Activated naive CD4-positive, alpha-beta T cell treated with anti-CD3 and anti-CD28 coated beads for 36 hours (primary cell): Measurements from ENCODE around the gene SDR42E1. TPM values are rescaled to one million over a fixed set of nuclear protein-coding genes. Genes with fewer than 3 reads are reported as not detected.

Experiments used
- CTCF ChIA-PET: fragments of 350-600 bp; sonication (Branson Sonifier 250); formaldehyde crosslinking; loops from one replicate; lab custom pipeline; 2021; ENCODE audit warnings: antibody characterized with exemption; lab: Charles Lee
- DNase-seq: peaks from one replicate; pipeline ENCODE4 v3.0.0-alpha.2; 2020
- H3K27ac Mint-ChIP-seq: one replicate; pipeline ENCODE4 v1.8.0; 2021; ENCODE audit warnings: mild to moderate bottlenecking, mixed read lengths
- H3K27me3 Mint-ChIP-seq: one replicate; pipeline ENCODE4 v1.8.0; 2021; ENCODE audit warnings: low read depth, mixed read lengths
- H3K36me3 Mint-ChIP-seq: one replicate; pipeline ENCODE4 v1.8.0; 2021; ENCODE audit warnings: low read depth, mixed read lengths
- H3K4me1 Mint-ChIP-seq: one replicate; pipeline ENCODE4 v1.8.0; 2021; ENCODE audit warnings: low read depth, mixed read lengths
- H3K4me3 Mint-ChIP-seq: one replicate; pipeline ENCODE4 v1.8.0; 2021; ENCODE audit warnings: mild to moderate bottlenecking, moderate library complexity, mixed read lengths
- H3K9me3 Mint-ChIP-seq: one replicate; pipeline ENCODE4 v1.8.0; 2021; ENCODE audit warnings: mixed read lengths
- intact Hi-C: fragments of 100-400 bp; cut with micrococcal nuclease; formaldehyde crosslinking; loops from one replicate; pipeline ENCODE4 v1.15.1; 2023
- total RNA-seq, 2 experiments: library from RNA; stranded (reverse); gene quantifications; one replicate each; pipeline ENCODE4 v1.2.3, GENCODE V29; 2021

Gene SDR42E1, protein sequence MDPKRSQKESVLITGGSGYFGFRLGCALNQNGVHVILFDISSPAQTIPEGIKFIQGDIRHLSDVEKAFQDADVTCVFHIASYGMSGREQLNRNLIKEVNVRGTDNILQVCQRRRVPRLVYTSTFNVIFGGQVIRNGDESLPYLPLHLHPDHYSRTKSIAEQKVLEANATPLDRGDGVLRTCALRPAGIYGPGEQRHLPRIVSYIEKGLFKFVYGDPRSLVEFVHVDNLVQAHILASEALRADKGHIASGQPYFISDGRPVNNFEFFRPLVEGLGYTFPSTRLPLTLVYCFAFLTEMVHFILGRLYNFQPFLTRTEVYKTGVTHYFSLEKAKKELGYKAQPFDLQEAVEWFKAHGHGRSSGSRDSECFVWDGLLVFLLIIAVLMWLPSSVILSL
- 1 to 10 TPM; 4.2 to 6.5 TPM for total RNA-seq

DNA sequence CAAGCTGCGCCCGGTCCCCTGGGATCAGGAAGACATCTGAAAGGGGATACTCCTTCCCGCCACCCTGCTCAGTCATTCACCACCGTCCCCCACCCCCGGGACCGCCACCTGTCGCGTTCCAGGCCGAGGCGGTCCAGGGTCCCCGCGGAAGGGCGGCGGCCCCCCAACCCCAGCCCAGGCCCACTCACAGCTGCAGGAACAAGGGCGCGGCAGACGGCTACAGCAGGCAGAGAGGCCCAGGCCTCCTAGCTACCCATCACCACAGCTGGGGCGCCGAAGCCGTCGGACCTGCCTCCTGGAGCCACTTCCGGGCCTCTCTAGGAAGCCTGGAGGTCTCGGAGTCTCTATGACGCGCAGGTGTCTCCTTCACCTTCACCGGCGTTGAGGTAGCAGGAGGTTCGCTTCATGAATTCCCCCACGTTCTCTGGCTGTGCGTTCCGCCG lies at the start of gene SDR42E1:
Gene SDR42E1 (minus strand): TSS at position 272 of the 443 bp plus-strand sequence. CDS start 10,612 bp downstream, outside the sequence.
- Mint-ChIP-seq H3K27ac (peak within 1 kb of the TSS; percentile 55), H3K36me3 (peaks cover 26% of the 10 kb centered on the region), H3K9me3 (peaks cover 24% of the 10 kb centered on the region), H3K27me3 (peaks cover 7% of the 10 kb centered on the region), H3K4me1 (peaks cover 21% of the 10 kb centered on the region), H3K4me3 (peak within 1 kb of the TSS; percentile 79)
- DNase-seq = peak; percentile 75
- intact Hi-C loops = loop anchor here (2.0 kb wide), 1 partner anchor 182 kb away; no protein-coding TSS in a partner anchor
- CTCF ChIA-PET = interaction anchor here (0.8 kb wide), 1 partner anchor 53 kb away, joined by 3 read pairs; no protein-coding TSS in a partner anchor

DNA sequence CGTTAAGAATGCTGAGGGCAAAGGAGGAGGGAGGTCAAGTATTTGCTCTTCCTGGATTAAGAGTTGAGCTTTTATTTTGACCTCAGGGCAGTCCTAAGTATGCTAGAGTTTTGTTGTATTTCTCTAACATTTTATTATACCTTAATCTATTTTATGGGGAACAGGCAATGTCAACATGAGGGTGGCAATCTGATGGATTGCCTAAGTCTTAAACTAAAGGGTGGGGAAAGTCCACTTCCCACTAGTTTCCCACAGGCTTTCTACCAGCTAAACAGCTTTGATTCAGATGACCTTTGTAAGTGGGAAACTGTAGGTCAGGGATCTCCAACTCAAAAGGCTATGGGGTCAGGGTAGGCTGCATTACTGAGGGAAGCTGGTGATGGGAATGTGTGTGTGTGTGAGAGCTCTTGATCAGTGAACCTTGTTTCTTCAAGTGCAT lies 48.7 kb upstream of the SDR42E1 start:
- Mint-ChIP-seq H3K9me3 (no peaks in the 10 kb centered on the region), H3K4me3 (no peak overlapping the region), H3K36me3 (no peaks in the 10 kb centered on the region), H3K27me3 (peaks cover 13% of the 10 kb centered on the region), H3K27ac (no peak overlapping the region), H3K4me1 (no peaks in the 10 kb centered on the region)
- intact Hi-C loops = no loop called here
- no peak for DNase-seq
- CTCF ChIA-PET = interaction anchor here (0.9 kb wide), 1 partner anchor 170 kb away, joined by 3 read pairs; no protein-coding TSS in a partner anchor

DNA sequence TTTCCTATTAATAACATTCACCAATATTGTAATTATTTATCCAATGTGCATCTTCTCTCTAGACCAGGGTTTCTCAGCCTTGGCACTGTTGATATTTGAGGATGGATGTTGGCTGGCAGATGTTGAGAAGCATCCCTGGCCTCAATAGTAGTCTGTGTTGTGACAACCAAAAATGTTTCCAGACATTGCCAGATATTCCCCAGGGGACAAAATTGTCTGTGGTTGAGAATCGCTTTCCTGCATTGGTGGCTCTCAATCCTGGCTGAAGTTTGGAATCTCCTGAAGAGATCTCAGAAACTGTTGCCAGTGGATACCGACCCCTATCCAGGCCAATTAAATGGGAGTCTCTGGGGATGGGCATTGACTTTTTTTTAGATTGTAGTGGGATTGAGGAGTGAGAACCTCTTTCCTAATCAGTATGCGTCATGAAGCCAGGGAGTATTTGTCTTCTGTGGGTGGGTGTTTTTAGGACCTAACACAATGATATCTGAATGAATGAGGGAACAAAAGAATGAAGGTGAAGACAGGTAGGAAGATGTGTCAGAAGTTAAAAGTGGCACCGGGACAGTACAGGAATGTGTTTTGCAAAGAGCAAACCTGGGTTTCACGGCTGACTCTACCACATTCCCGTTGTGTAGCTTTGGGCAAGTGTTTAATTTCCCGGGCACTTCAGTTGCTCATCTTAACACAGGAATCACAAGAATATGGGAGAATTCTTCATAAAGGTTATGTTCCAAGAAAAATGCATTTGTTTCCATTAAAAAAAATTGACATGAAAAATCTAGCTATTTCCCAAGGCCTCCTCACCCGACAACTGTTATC lies 48.1 kb upstream of the SDR42E1 start:
- no peak overlapping the region for H3K27ac Mint-ChIP-seq
- H3K9me3 Mint-ChIP-seq = no peaks in the 10 kb centered on the region
- intact Hi-C loops = no loop called here
- H3K27me3 Mint-ChIP-seq = peaks cover 13% of the 10 kb centered on the region
- DNase-seq = no peak
- no peaks in the 10 kb centered on the region for H3K4me1 Mint-ChIP-seq
- H3K4me3 Mint-ChIP-seq = no peak overlapping the region
- CTCF ChIA-PET = interaction anchor here (0.9 kb wide), 1 partner anchor 171 kb away, joined by 3 read pairs; no protein-coding TSS in a partner anchor
- H3K36me3 Mint-ChIP-seq = no peaks in the 10 kb centered on the region

DNA sequence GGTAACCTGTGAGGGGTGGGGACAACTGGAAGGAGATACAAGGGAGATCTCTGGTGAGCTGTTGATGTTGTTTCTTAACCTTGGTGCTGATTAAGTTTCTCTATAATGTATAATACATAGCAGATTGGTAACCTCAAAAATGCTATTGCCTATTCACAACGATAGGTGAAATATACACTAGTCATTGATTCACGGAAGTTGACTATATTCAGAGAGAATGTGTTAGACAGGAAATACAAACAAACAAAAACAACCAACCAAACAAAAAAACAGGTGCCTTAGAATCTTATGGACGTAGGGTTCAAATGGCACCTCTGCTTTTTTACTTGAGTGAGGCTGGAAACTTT lies 45.3 kb upstream of the SDR42E1 start:
- H3K27ac Mint-ChIP-seq = no peak overlapping the region
- intact Hi-C loops = no loop called here
- CTCF ChIA-PET = no interaction called here
- no peak for DNase-seq
- no peaks in the 10 kb centered on the region for H3K9me3 Mint-ChIP-seq
- peaks cover 12% of the 10 kb centered on the region for H3K27me3 Mint-ChIP-seq
- H3K4me1 Mint-ChIP-seq = no peaks in the 10 kb centered on the region
- no peak overlapping the region for H3K4me3 Mint-ChIP-seq
- no peaks in the 10 kb centered on the region for H3K36me3 Mint-ChIP-seq

DNA sequence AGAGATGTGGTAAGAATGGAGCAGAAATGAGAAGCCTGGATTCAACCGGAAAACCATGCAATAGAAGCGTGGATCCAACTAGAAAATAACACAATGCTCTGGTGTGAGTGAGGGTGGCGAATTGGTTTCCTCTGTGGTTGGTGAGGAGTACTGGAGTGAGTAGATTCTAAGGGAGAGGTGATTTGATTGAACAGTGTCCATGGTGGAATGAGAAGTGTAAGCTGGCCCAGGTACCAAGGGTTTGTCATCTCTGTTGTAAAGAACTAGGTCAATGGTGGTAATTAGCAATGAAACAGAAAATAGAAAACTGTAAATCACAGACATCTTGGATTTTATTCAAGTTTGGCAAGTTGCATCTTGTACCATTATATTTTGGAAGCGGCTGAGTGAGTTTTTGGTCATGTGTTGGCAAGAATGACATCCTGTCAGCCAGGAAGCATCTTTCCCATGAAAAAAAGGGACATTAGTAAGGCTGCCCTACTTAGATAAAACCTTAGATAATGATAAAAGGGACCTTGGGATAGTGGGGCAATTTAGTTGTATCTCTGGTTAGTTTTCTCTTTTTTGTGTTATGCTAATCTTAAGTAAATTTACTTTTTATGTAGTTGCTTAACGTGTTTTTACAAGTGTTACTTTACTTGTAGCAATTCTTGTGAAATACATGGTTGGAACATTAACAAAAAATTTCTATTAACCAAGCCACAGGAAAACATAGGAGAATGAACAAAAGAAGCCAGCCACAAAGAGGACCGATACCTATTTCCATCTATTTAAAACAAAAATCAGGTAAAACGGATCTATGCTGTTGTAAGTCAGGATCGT lies 44.7 kb upstream of the SDR42E1 start:
- Mint-ChIP-seq H3K27me3 (peaks cover 12% of the 10 kb centered on the region), H3K9me3 (no peaks in the 10 kb centered on the region), H3K4me3 (no peak overlapping the region), H3K4me1 (no peaks in the 10 kb centered on the region), H3K36me3 (no peaks in the 10 kb centered on the region), H3K27ac (no peak overlapping the region)
- DNase-seq = no peak
- intact Hi-C loops = no loop called here
- CTCF ChIA-PET = interaction anchor here (0.6 to 1.6 kb wide), 2 partner anchors 174 to 400 kb away, joined by 5 to 6 read pairs; no protein-coding TSS in a partner anchor

DNA sequence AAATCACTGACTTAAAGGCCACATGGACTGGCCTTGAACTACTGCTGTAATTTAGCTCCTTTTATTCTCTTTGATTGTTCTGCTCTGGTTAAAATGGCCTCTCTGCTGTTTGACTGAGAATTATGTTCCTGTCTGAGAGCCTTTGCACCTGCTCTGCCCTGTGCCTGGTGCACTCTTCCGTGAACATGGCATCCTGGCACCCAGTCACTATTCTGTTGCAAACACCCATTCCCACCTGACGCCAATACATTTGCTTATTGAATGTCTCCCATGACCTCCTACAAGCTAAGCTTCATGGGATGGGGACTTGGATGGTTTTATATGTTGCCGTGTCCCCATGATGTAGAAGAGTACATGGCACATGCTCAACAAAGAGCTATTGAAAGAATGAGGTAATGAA lies 43.8 kb upstream of the SDR42E1 start:
- intact Hi-C loops = no loop called here
- Mint-ChIP-seq H3K4me3 (no peak overlapping the region), H3K4me1 (no peaks in the 10 kb centered on the region), H3K9me3 (no peaks in the 10 kb centered on the region), H3K36me3 (no peaks in the 10 kb centered on the region), H3K27ac (no peak overlapping the region), H3K27me3 (peaks cover 6% of the 10 kb centered on the region)
- no peak for DNase-seq
- CTCF ChIA-PET = interaction anchor here (0.6 to 1.6 kb wide), 2 partner anchors 175 to 401 kb away, joined by 5 to 6 read pairs; no protein-coding TSS in a partner anchor

DNA sequence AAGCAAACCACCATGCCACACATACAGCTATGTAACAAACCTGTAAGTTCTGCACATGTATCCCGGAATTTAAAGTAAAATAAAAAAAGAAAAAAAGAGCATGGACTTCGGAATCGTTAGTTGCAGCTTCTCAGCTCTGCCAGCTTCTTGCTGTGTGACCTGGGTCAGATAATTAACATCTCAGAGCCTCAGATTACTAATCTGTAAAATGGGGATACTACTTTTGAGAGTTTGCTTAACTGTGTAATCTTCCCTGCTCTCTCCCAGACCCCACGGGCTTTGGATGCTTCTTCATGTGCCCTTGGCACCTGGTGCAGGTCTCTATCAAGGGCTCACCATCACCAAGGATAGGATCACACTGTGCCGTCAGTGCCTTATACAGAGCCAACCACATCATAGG lies 40.4 kb upstream of the SDR42E1 start:
- intact Hi-C loops = no loop called here

DNA sequence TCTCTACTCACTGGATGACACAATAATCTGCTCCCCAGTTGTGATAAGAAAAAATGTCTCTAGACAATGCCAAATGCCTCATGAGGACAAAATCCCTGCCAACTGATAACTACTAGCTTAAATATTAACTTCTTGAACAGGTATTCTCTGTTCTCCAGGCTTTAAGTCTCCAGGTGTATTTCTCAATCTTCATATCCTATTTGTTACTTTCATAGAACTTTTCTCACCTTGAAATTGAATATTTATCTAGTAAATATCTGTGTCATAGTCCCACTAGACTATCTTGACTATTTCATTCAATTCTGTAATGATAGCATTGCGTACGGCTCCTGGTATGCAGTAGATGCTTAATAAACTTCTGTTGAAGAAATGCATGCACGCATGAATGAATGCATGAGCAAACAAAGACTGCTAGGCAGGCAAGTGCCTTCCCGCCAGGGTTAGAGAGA lies 39.7 kb upstream of the SDR42E1 start:
- DNase-seq = no peak
- intact Hi-C loops = no loop called here
- Mint-ChIP-seq H3K36me3 (no peaks in the 10 kb centered on the region), H3K27ac (no peak overlapping the region), H3K4me1 (no peaks in the 10 kb centered on the region), H3K27me3 (peaks cover 6% of the 10 kb centered on the region), H3K4me3 (no peak overlapping the region), H3K9me3 (no peaks in the 10 kb centered on the region)
- CTCF ChIA-PET = interaction anchor here (1.7 kb wide), 1 partner anchor 213 kb away, joined by 5 read pairs; no protein-coding TSS in a partner anchor

More for the DNA sequence above, 40.4 kb upstream of the SDR42E1 start:
- no peaks in the 10 kb centered on the region for H3K36me3 Mint-ChIP-seq
- no peak overlapping the region for H3K27ac Mint-ChIP-seq
- H3K4me1 Mint-ChIP-seq = no peaks in the 10 kb centered on the region
- H3K9me3 Mint-ChIP-seq = no peaks in the 10 kb centered on the region
- H3K27me3 Mint-ChIP-seq = peaks cover 6% of the 10 kb centered on the region
- CTCF ChIA-PET = interaction anchor here (0.5 to 0.6 kb wide), 2 partner anchors 89 to 1413 kb away, joined by 3 read pairs; no protein-coding TSS in a partner anchor
- no peak for DNase-seq
- no peak overlapping the region for H3K4me3 Mint-ChIP-seq

DNA sequence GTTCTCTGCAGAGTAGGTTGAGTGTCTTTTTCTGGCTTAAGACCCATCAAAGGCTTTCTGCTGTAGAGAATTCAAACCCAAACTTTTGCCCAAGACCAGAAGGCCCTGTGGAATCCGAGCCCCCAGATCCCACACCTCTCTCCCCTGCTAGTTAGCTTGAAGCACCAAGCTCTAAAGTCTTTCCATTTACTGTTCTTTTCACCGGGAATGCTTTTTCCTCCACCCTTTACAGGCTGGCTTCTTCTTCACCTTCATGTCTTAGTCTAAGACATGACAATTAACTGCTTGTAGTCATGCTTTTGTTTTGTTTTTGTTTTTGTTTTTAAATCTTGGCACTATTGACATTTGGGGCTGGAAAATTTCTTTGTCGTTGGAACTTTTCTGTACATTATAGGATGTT lies 39.2 kb upstream of the SDR42E1 start:
- no peak for DNase-seq
- H3K4me3 Mint-ChIP-seq = no peak overlapping the region
- H3K36me3 Mint-ChIP-seq = no peaks in the 10 kb centered on the region
- no peaks in the 10 kb centered on the region for H3K4me1 Mint-ChIP-seq
- H3K27ac Mint-ChIP-seq = no peak overlapping the region
- peaks cover 6% of the 10 kb centered on the region for H3K27me3 Mint-ChIP-seq
- CTCF ChIA-PET = interaction anchor here (1.7 kb wide), 1 partner anchor 213 kb away, joined by 5 read pairs; no protein-coding TSS in a partner anchor
- intact Hi-C loops = no loop called here
- no peaks in the 10 kb centered on the region for H3K9me3 Mint-ChIP-seq

DNA sequence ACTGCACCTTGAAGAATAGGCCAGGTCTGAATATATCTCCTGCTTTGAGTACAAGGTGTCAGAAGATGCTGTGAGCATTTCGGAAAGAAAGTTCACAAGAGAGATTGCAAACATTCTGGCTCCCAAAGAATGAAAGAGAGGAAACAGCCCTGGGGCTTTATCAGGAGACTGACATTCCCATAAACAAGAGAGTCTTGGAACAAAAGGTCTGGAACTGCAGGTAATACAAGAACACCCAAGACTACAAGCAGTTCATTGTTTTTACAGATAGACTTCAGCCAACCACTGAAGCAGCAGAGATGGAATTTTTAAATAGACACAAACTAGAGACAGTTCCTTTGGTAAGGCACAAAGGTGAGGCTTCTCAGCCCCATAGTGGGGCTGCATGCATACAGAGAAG lies 38.2 kb upstream of the SDR42E1 start:
- Mint-ChIP-seq H3K9me3 (no peaks in the 10 kb centered on the region), H3K4me1 (no peaks in the 10 kb centered on the region), H3K4me3 (no peak overlapping the region), H3K27me3 (peaks cover 7% of the 10 kb centered on the region), H3K36me3 (no peaks in the 10 kb centered on the region), H3K27ac (no peak overlapping the region)
- intact Hi-C loops = no loop called here
- no peak for DNase-seq
- CTCF ChIA-PET = interaction anchor here (1.6 to 1.7 kb wide), 2 partner anchors 12 to 214 kb away, joined by 5 to 8 read pairs; no protein-coding TSS in a partner anchor

DNA sequence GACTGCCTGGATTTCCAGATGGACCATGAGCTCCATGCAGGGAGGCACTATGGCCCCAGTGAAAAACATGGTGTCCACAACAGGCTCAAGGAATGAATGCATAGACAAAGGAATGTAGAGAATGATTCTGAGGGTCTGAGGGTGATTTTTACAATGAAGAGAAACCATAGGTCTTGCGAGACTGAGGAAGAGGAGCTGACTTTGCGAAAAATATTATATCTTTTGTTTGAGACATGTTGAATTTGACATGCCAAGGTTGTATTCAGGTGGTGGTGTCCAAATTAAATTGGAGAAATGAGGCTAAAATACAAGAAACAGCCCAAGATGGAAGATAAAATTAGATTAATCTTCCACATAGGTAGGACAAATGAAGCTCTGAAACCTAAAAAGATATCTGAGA lies 36.5 kb upstream of the SDR42E1 start:
- Mint-ChIP-seq H3K36me3 (no peaks in the 10 kb centered on the region), H3K4me3 (no peak overlapping the region), H3K27ac (no peak overlapping the region), H3K4me1 (no peaks in the 10 kb centered on the region), H3K9me3 (no peaks in the 10 kb centered on the region), H3K27me3 (peaks cover 8% of the 10 kb centered on the region)
- CTCF ChIA-PET = interaction anchor here (0.7 kb wide), 1 partner anchor 183 kb away, joined by 3 read pairs; no protein-coding TSS in a partner anchor
- intact Hi-C loops = no loop called here
- no peak for DNase-seq
